GM10266 (cell line): ENCODE results near the gene MEIOSIN.

ENCODE experiments used
- DNase-seq: peaks from one replicate; pipeline ENCODE4 v3.0.0; 2012; ENCODE audit errors: extremely low spot score
- TF ChIP-seq, protein P1 (sequence below): IDR thresholded peaks from 2 replicates; pipeline ENCODE4 v1.5.1; 2012; ENCODE audit warnings: mild to moderate bottlenecking, low read depth; ENCODE audit not compliant: control insufficient read depth, insufficient read depth; ENCODE audit errors: missing control alignments

The MEIOSIN gene

DNA sequence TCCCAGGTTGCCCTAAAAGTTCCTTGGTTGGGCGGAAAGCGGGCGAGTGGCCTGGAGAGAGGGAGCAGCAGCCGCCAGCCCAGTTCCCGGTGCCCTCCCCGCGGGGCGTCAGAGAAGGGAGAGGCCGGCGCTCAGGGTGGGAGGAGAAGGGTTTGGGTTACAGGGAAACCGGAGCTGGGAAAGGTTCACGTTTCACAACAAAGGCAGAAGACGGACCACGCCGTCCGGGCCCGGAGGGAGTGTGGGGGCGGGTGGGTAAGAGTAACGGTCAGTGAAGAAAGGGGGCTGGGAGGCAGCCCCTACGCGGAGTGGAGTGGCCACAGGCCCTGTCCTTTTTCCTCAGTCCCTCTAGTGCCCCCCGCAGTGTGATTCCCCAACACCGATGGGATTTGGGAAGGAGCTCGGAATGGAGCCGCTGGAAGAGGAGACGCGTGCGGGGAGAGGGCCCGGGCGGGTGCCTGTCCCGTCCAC, 34.2 kb downstream of the MEIOSIN start:
- TF ChIP-seq, protein P1, sequence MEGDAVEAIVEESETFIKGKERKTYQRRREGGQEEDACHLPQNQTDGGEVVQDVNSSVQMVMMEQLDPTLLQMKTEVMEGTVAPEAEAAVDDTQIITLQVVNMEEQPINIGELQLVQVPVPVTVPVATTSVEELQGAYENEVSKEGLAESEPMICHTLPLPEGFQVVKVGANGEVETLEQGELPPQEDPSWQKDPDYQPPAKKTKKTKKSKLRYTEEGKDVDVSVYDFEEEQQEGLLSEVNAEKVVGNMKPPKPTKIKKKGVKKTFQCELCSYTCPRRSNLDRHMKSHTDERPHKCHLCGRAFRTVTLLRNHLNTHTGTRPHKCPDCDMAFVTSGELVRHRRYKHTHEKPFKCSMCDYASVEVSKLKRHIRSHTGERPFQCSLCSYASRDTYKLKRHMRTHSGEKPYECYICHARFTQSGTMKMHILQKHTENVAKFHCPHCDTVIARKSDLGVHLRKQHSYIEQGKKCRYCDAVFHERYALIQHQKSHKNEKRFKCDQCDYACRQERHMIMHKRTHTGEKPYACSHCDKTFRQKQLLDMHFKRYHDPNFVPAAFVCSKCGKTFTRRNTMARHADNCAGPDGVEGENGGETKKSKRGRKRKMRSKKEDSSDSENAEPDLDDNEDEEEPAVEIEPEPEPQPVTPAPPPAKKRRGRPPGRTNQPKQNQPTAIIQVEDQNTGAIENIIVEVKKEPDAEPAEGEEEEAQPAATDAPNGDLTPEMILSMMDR = no peak
- no peak for DNase-seq

DNA sequence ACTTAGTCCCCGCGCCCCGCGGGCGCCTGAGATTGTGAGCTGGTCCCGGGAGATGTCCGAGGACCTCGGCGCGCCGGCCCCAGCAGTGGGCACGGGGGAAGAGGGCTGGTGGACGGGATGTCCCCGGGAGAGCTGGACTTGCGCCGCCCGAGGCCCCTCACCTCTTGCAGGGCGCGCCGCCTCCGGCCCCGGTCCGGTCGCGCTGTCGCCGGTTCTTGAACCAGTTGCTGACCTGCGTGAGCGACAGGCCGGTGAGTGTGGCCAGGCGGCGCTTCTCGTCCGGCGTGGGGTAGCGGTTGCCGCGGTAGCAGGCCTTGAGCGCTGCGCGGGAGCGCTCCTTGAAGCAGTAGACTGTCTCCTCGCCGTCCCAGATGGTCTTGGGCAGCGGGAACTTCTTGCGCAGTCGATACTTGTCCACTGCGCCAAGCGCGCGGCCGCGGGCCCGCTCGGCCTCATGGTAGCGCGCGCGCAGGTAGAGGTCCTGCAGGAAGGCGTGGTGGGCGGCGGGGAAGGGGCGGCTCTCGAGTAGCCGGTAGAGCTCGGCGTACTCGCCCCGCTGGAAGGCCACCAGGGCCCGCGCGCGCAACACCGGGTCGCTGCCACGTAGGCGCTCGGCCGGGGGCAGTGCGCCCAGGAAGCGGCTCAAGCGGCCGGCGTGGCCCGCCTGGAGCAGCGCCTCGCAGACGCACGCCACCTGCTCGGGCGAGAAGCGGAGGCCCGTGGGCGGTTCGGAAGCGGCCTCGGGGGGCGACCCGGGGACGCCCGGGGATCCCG, 34.8 kb downstream of the MEIOSIN start:
- TF ChIP-seq, protein P1 = no peak
- DNase-seq = peak; percentile 80

DNA sequence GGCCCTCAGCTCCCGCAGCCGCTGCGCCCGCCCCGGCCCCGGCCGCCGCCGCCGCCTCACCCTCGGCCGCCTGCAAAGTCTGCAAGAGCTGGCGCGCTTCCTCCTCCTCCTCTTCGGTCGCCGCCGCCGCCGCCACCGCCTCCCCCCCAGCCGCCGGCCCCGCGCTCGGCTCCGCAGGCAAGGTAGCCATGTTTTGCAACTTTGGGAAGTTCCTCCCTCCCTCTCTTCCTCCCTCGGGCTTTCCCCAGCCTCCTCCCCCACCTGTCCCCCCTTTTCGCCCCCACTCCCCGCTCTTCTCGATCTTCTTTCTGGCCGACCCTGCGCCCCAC, 35.4 kb downstream of the MEIOSIN start:
- TF ChIP-seq, protein P1 = no peak
- DNase-seq = no peak

DNA sequence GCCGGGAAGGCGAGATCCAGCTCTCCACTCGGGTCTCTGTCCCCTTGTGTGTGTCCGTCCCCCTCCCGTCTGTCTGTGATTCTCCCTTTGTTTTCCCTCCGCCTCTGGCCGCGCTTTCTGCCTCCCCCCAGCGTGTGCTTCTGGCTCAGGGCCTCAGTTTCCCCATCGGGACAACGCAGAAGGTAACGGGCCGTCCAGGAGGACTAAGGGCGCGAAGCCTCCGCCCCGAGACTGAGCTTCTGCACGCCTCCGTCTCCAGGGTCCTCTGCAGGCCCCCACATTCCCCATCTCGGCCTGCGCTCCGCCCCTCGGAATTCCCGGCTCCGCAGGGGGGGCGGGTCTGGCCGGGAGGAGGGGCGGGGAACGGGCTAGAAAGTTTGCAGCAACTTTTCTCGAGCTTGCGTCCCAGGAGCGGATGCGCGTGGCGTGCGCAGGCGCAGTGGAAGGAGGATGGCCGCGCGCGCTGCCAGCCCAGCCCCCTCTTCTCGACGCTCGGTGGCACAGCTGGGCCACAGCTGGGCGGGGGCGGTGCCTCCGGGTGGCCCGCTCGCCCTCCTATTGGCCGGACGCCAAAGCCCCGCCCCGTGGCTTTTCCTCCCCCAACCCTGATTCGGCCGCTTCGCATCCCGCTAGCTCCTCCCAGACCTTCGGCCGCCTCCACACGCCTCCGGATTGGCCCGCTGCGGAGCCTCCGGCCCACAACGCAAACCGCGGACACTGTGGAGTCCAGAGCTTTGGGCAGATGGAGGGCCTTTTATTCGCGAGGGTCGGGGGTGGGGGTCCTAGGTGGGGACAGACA, 35.9 kb downstream of the MEIOSIN start, which contains the start of gene SIX5:
Gene SIX5, minus strand, starts transcription at position 269 of the 799 bp plus-strand sequence. CDS start 408 bp downstream, outside the sequence.
- peak; percentile 100 for DNase-seq

DNA sequence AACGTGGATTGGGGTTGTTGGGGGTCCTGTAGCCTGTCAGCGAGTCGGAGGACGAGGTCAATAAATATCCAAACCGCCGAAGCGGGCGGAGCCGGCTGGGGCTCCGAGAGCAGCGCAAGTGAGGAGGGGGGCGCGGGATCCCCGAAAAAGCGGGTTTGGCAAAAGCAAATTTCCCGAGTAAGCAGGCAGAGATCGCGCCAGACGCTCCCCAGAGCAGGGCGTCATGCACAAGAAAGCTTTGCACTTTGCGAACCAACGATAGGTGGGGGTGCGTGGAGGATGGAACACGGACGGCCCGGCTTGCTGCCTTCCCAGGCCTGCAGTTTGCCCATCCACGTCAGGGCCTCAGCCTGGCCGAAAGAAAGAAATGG, 36.6 kb downstream of the MEIOSIN start:
- DNase-seq = no peak
- TF ChIP-seq, protein P1 = no peak

More for the DNA sequence above, 35.9 kb downstream of the MEIOSIN start, which contains the start of gene SIX5:
- TF ChIP-seq, protein P1 = no peak

DNA sequence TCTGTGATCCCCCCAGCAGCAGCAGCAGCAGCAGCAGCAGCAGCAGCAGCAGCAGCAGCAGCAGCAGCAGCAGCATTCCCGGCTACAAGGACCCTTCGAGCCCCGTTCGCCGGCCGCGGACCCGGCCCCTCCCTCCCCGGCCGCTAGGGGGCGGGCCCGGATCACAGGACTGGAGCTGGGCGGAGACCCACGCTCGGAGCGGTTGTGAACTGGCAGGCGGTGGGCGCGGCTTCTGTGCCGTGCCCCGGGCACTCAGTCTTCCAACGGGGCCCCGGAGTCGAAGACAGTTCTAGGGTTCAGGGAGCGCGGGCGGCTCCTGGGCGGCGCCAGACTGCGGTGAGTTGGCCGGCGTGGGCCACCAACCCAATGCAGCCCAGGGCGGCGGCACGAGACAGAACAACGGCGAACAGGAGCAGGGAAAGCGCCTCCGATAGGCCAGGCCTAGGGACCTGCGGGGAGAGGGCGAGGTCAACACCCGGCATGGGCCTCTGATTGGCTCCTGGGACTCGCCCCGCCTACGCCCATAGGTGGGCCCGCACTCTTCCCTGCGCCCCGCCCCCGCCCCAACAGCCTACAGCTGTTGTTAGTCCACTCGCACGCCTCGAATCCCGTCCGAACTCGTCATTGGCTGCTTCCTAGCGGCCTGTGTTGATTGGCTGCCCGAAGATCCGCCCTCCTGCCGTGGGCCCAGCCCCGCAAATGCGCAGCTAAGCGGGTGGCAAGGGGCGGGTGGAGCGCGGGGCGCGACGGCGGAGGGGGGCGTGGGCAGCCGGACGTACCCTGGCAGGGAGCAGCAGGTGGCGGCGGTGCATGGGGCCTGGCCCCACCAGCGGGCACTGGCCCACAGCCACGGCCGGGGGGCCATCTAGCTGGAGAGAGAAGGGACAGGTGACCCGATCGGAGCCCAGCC, 37.2 kb downstream of the MEIOSIN start:
- TF ChIP-seq, protein P1 = peak; percentile 93
- peak; percentile 98 for DNase-seq
